HepG2 (cell line): ENCODE results near the gene NFX1. TPM values are rescaled to one million over a fixed set of nuclear protein-coding genes. Genes with fewer than 3 reads are reported as not detected.

Experiments
- FOXP4 ChIP-seq: sonication (generic); formaldehyde crosslinking; IDR thresholded peaks from 2 replicates; pipeline ENCODE4 v1.4.0; 2020; ENCODE audit warnings: missing genetic modification reagents
- NFAT5 ChIP-seq: sonication (generic); formaldehyde crosslinking; IDR thresholded peaks from 2 replicates; pipeline ENCODE4 v1.4.0; 2020; ENCODE audit warnings: missing genetic modification reagents
- ZBTB7A ChIP-seq: sonication (generic); formaldehyde crosslinking; IDR thresholded peaks from 2 replicates; pipeline ENCODE4 v1.8.0; 2022; ENCODE audit warnings: mild to moderate bottlenecking, missing genetic modification reagents
- ZNF552 ChIP-seq: sonication (generic); formaldehyde crosslinking; IDR thresholded peaks from 2 replicates; pipeline ENCODE4 v1.9.0; 2022; ENCODE audit warnings: missing genetic modification reagents, mild to moderate bottlenecking, borderline replicate concordance
- ZNF614 ChIP-seq: IDR thresholded peaks from 2 replicates; pipeline ENCODE4 v1.6.1; 2018; ENCODE audit warnings: missing biosample characterization, missing genetic modification reagents, inconsistent platforms, borderline replicate concordance
- ZNF782 ChIP-seq: sonication (generic); formaldehyde crosslinking; IDR thresholded peaks from 2 replicates; pipeline ENCODE4 v1.4.0; 2020; ENCODE audit warnings: missing genetic modification reagents, mild to moderate bottlenecking, borderline replicate concordance
- polyA plus RNA-seq, 8 experiments: library from polyadenylated mRNA; depleted of rRNA in 3 of 8; stranded (reverse) in 7 of 8; unstranded in 1 of 8; fragments of >200 nt; fragmentation: Illumina TruSeq in 4 of 8; extraction: Trizol in 4 of 8; gene quantifications; 2 replicates each; pipeline versions ENCODE4 v1.2.1 to v1.2.3, GENCODE V29; 2011 to 2016; ENCODE audit warnings: low read depth in 4 of 8, missing spikeins in 1 of 8, mixed read lengths in 1 of 8; ENCODE audit not compliant: insufficient read depth in 1 of 8
- total RNA-seq, 5 experiments: library from RNA; depleted of rRNA; stranded (reverse); fragments of >200 nt; fragmentation: Illumina TruSeq; extraction: Trizol; gene quantifications; 2 replicates each; pipeline ENCODE4 v1.2.3, GENCODE V29; 2016; ENCODE audit warnings: low read depth in 1 of 5
- TF ChIP-seq, protein P1 (sequence below): sonication (generic); formaldehyde crosslinking; IDR thresholded peaks from 2 replicates; pipeline ENCODE4 v1.5.0; 2020; ENCODE audit warnings: mild to moderate bottlenecking, missing genetic modification reagents

NFX1 gene
- total and polyA plus RNA-seq, 2 of the 13 experiments (the other 11 are each of a cell fraction or from before 2014, with no cell fraction given) = 23.9 to 27.5 TPM

GRCh38 chr9:33309903-33310302, 19.6 kb downstream of the NFX1 start (continued):
- TF ChIP-seq ZNF614 (CRISPR knock-in tag) (no peak), ZBTB7A (no peak), FOXP4 (CRISPR knock-in tag) (no peak), ZNF782 (CRISPR knock-in tag) (no peak), NFAT5 (CRISPR knock-in tag) (no peak), ZNF552 (CRISPR knock-in tag) (no peak)
- TF ChIP-seq, protein P1, sequence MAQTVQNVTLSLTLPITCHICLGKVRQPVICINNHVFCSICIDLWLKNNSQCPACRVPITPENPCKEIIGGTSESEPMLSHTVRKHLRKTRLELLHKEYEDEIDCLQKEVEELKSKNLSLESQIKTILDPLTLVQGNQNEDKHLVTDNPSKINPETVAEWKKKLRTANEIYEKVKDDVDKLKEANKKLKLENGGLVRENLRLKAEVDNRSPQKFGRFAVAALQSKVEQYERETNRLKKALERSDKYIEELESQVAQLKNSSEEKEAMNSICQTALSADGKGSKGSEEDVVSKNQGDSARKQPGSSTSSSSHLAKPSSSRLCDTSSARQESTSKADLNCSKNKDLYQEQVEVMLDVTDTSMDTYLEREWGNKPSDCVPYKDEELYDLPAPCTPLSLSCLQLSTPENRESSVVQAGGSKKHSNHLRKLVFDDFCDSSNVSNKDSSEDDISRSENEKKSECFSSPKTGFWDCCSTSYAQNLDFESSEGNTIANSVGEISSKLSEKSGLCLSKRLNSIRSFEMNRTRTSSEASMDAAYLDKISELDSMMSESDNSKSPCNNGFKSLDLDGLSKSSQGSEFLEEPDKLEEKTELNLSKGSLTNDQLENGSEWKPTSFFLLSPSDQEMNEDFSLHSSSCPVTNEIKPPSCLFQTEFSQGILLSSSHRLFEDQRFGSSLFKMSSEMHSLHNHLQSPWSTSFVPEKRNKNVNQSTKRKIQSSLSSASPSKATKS = no peak
